SK-N-SH (cell line): ENCODE data around the gene RNASEH1. TPM values are rescaled to one million over a fixed set of nuclear protein-coding genes. Genes with fewer than 3 reads are reported as not detected.

Experiments used
- CTCF ChIA-PET: fragments of 300-600, 350-600 bp; formaldehyde crosslinking; extraction: SDS; loops from one replicate; lab custom pipeline; 2021; lab: Yijun Ruan, JAX
- POLR2A ChIA-PET: fragments of 350-600 bp; sonication (Branson Sonifier 250); formaldehyde crosslinking; extraction: SDS; loops from one replicate; lab custom pipeline; 2020; ENCODE audit warnings: antibody characterized with exemption, inconsistent platforms; lab: Yijun Ruan, JAX
- DNase-seq: peaks from one replicate; pipeline ENCODE4 v3.0.0; 2012
- H2AFZ ChIP-seq: fragments of 200-600 bp; sonication (generic); 2 replicates; pipeline ENCODE4 v1.8.1; 2016; ENCODE audit warnings: antibody characterized with exemption, mild to moderate bottlenecking, low read depth
- H3F3A ChIP-seq: fragments of 200-600 bp; sonication (generic); replicated peaks from 2 replicates; pipeline ENCODE3; 2016; ENCODE audit warnings: antibody characterized with exemption, mild to moderate bottlenecking; ENCODE audit not compliant: insufficient read depth
- H3K27ac ChIP-seq, 2 experiments: fragments of 200-500 bp in 1 of 2; fragments of 200-600 bp in 1 of 2; sonication (Bioruptor generic) in 1 of 2; sonication (generic), shearing (Covaris generic) in 1 of 2; 2 replicates each; pipeline versions ENCODE4 v1.5.1 to v1.6.1; 2014 to 2016; ENCODE audit warnings: low read depth in 2 of 2, inconsistent platforms in 1 of 2, low read length in 1 of 2, mild to moderate bottlenecking in 1 of 2, mixed read lengths in 1 of 2
- H3K27me3 ChIP-seq: fragments of 200-600 bp; sonication (generic), shearing (Covaris generic); 2 replicates; pipeline ENCODE4 v1.6.1; 2016; ENCODE audit warnings: mixed run types; ENCODE audit not compliant: insufficient read depth
- H3K36me3 ChIP-seq, 2 experiments: fragments of 200-500 bp in 1 of 2; fragments of 200-600 bp in 1 of 2; sonication (Bioruptor generic) in 1 of 2; sonication (generic) in 1 of 2; replicated peaks in 1 of 2; 2 replicates each; pipeline versions ENCODE3 to v1.5.1; 2014 to 2016; ENCODE audit warnings: low read length in 1 of 2, mild to moderate bottlenecking in 1 of 2; ENCODE audit not compliant: insufficient read depth in 2 of 2, control insufficient read depth in 1 of 2
- H3K4me1 ChIP-seq, 2 experiments: fragments of 200-500 bp in 1 of 2; fragments of 200-600 bp in 1 of 2; sonication (Bioruptor generic) in 1 of 2; sonication (generic), shearing (Covaris generic) in 1 of 2; 2 replicates each; pipeline versions ENCODE4 v1.5.1 to v1.6.1; 2014 to 2016; ENCODE audit warnings: low read depth in 1 of 2, low read length in 1 of 2, mixed run types in 1 of 2; ENCODE audit not compliant: insufficient read depth in 2 of 2, control insufficient read depth in 1 of 2
- H3K4me2 ChIP-seq: fragments of 200-600 bp; sonication (generic), shearing (Covaris generic); 2 replicates; pipeline ENCODE4 v1.6.1; 2017; ENCODE audit warnings: mixed run types
- H3K4me3 ChIP-seq, 2 experiments: fragments of 200-500 bp in 1 of 2; fragments of 200-600 bp in 1 of 2; sonication (Bioruptor generic) in 1 of 2; sonication (generic), shearing (Covaris generic) in 1 of 2; 2 replicates each; pipeline versions ENCODE4 v1.5.1 to v1.8.1; 2014 to 2016; ENCODE audit warnings: low read depth in 2 of 2, inconsistent platforms in 1 of 2, low read length in 1 of 2, mild to moderate bottlenecking in 1 of 2, mixed read lengths in 1 of 2, moderate library complexity in 1 of 2
- H3K79me2 ChIP-seq: fragments of 200-600 bp; sonication (generic); 2 replicates; pipeline ENCODE4 v1.8.1; 2017; ENCODE audit warnings: mild to moderate bottlenecking; ENCODE audit not compliant: insufficient read depth
- H3K9ac ChIP-seq: fragments of 200-600 bp; sonication (generic); 2 replicates; pipeline ENCODE4 v1.6.1; 2017; ENCODE audit warnings: mixed run types
- H3K9me2 ChIP-seq: fragments of 200-600 bp; sonication (generic); 2 replicates; pipeline ENCODE4 v1.6.1; 2017; ENCODE audit warnings: mixed run types
- H3K9me3 ChIP-seq: fragments of 200-600 bp; sonication (generic); 2 replicates; pipeline ENCODE4 v1.6.1; 2017; ENCODE audit warnings: mixed run types, mild to moderate bottlenecking, moderate library complexity
- H4K20me1 ChIP-seq: fragments of 200-600 bp; sonication (generic); 2 replicates; pipeline ENCODE4 v1.6.1; 2017; ENCODE audit warnings: mild to moderate bottlenecking, mixed run types; ENCODE audit not compliant: insufficient read depth
- GABPA ChIP-seq: IDR thresholded peaks from 2 replicates; pipeline ENCODE4 v1.4.0; 2012; ENCODE audit warnings: low read depth, mild to moderate bottlenecking
- POLR2AphosphoS5 ChIP-seq: IDR thresholded peaks from 2 replicates; pipeline ENCODE4 v1.6.1; 2012; ENCODE audit warnings: low read depth, low read length
- RAD21 ChIP-seq: IDR thresholded peaks from 2 replicates; pipeline ENCODE4 v1.6.1; 2012; ENCODE audit warnings: mild to moderate bottlenecking, low read length
- RXRA ChIP-seq: IDR thresholded peaks from 2 replicates; pipeline ENCODE4 v1.4.0; 2012; ENCODE audit warnings: low read depth, mild to moderate bottlenecking, borderline replicate concordance
- WGBS: methylation state at CpG from one replicate; pipeline ENCODE4 v1.1.6; 2017; ENCODE audit warnings: low lambda C conversion rate; 5-methylcytosine and 5-hydroxymethylcytosine counted together
- polyA plus RNA-seq, 3 experiments: library from polyadenylated mRNA; depleted of rRNA; stranded (reverse); fragments of >200 nt; gene quantifications; 2 replicates each; pipeline ENCODE4 v1.2.3, GENCODE V29; 2012
- TF ChIP-seq, protein P1 (sequence below): fragments of 200-600 bp; sonication (generic); IDR thresholded peaks from 2 replicates; pipeline ENCODE4 v1.6.1; 2017; ENCODE audit warnings: antibody characterized with exemption, mild to moderate bottlenecking, moderate library complexity

The RNASEH1 gene
- polyA plus RNA-seq, 1 of the 3 experiments (the other 2 are of a cell fraction): 34.4 TPM

DNA sequence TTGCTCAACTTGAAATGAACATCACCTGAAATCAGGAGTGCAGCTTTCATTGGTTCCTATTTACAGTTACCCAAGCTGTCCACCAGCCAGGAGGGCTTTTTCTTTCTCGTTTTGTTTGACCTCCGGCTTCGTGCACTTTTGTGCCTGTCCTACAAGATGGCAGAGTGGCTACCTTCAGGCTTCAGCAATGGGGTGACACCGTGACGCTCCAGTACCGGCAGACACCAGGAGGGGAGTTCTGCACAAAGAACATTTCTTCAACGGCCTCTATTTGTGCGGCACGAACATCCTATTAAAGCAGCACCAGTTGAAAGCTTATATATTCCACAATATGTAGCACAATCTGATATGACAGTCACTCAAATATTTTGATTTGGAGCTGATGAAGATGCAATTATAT lies 18.3 kb downstream of the RNASEH1 start (continued):
- TF ChIP-seq, protein P1, sequence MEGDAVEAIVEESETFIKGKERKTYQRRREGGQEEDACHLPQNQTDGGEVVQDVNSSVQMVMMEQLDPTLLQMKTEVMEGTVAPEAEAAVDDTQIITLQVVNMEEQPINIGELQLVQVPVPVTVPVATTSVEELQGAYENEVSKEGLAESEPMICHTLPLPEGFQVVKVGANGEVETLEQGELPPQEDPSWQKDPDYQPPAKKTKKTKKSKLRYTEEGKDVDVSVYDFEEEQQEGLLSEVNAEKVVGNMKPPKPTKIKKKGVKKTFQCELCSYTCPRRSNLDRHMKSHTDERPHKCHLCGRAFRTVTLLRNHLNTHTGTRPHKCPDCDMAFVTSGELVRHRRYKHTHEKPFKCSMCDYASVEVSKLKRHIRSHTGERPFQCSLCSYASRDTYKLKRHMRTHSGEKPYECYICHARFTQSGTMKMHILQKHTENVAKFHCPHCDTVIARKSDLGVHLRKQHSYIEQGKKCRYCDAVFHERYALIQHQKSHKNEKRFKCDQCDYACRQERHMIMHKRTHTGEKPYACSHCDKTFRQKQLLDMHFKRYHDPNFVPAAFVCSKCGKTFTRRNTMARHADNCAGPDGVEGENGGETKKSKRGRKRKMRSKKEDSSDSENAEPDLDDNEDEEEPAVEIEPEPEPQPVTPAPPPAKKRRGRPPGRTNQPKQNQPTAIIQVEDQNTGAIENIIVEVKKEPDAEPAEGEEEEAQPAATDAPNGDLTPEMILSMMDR: no peak; the same call in 1 of the 2 replicates
- TF ChIP-seq, all 33 proteins: peak for 0

DNA sequence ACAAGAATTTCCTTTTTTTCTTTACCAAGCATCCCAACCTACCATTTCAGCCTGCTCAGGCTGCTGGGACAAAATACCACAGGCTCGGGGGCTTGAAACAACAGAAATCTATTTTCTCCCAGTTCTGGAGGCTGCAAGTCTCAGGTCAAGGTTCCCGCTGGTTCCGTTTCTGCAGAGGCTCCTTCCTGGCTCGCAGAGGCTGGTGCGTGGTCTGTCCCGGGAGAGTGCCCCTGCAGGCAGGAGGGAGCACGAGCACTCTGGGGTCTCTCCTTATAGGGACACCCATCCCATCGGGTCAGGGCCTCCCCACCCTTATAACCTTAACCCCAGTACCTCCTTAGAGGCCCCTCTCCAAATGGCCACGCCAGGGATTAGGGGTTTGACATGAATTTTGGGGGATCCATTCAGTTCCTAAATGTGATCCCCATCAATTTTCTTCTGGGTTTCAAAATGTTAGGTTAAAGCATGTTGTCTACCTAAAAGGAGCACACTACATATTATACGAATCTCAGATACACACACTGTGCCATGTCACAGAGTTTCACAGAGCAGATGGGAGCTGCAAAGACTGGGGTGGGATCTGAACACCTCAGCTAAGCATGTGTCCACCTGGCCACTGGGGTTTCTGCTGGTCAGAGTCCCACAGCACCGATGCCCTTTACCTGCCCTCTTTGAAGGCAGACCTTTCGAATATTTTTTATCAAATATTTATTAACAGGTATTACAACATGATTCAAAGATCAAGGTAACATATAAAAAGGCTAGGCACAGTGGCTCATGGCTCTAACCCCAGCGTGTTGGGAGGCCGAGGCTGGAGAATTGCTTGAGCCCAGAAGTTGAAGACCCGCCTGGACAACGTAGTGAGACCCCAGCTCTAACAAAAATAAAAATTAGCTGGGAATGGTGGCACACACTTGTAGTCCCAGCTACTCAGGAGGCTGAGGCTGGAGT lies 21.2 kb downstream of the RNASEH1 start:
- DNase-seq: peak; percentile 77
- TF ChIP-seq, protein P1: peak; percentile 72
- TF ChIP-seq RXRA (no peak), GABPA (peak; percentile 45; the same call in 1 of the 2 replicates), RAD21 (peak; percentile 15; the same call in 1 of the 2 replicates), POLR2AphosphoS5 (peak; percentile 4; the same call in 1 of the 2 replicates)
- no peaks in the 10 kb centered on the region for H4K20me1 ChIP-seq
- peak overlapping the region; percentile 32 to 63; a peak in 3 of 4 replicates for H3K4me3 ChIP-seq
- H3K27ac ChIP-seq: peak overlapping the region; percentile 72 to 98; a peak in 3 of 4 replicates
- H3K9me2 ChIP-seq: no peaks in the 10 kb centered on the region
- H3K4me2 ChIP-seq: peak overlapping the region; percentile 72
- WGBS: 72% methylated on average over 16 of the region's 16 CpGs
- no peaks in the 10 kb centered on the region for H3K9me3 ChIP-seq
- POLR2A ChIA-PET: interaction anchor here (1.3 kb wide), 1 partner anchor 21 kb away, joined by 3 read pairs; the partner anchor contains the start of gene RNASEH1
- H3K36me3 ChIP-seq: peaks cover 19 to 20% of the 10 kb centered on the region in 2 experiments
- H2AFZ ChIP-seq: peak overlapping the region; percentile 66
- CTCF ChIA-PET: interaction anchor here (0.8 to 2.2 kb wide), 3 partner anchors 16 to 20 kb away, joined by 3 to 6 read pairs (median 3); no protein-coding TSS in a partner anchor
- H3K9ac ChIP-seq: peak overlapping the region; percentile 87
- H3K27me3 ChIP-seq: no peaks in the 10 kb centered on the region
- H3K4me1 ChIP-seq: peaks cover 3 to 13% of the 10 kb centered on the region in 2 experiments; a peak in 3 of 4 replicates
- H3K79me2 ChIP-seq: peaks cover 10% of the 10 kb centered on the region
- peaks cover 29% of the 10 kb centered on the region for H3F3A ChIP-seq
